NCI-H2107 treated with DMSO at 0.1 percent for 48 hours (cell line): ENCODE measurements around the gene RNF217.

Source experiments
- DNase-seq: peaks from one replicate; lab custom pipeline; 2025; ENCODE audit not compliant: unreplicated experiment; lab: John Stamatoyannopoulos, UW

RNF217 gene

DNA sequence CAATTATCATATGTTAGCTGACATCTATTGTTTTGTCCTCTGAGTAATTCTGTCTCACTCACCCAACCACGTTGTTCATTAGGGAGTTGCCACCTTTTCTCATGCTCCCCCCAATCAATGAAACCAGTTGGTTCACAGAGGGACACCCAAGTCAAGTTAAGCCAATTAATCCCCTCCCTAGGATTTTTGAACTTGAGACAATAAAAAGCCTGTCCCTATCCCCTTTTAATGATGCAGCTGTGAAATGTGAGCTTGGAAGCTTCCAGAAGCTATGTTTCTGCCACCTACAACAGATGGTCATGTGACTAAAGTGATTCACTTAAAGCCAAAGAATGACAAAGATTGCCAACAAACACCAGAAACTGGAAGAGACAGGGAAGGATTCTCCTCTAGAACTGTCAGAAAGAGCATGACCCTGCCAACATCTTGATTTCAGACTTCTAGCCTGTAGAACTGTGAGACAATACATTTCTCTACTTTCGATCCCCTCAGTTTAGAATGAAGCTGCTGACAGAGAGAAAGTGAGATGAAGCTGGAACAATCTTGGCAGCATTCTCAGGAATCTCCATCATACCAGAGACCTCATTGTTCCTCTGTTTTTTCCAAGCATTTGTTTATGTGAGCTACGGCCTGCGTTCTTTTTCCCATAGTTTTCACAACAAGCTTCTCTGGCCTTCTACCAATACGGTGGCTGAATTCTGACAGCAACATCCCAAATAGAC lies 133.5 kb downstream of the RNF217 start:
- DNase-seq = no peak

GRCh38 chr6:125097186-125097585 lies 134.9 kb downstream of the RNF217 start:
- no peak for DNase-seq

GRCh38 chr6:125098253-125098652 lies 136.0 kb downstream of the RNF217 start:
- no peak for DNase-seq

- peak; percentile 58 for DNase-seq
Measured at GRCh38 chr6:125099211-125100073, 137.2 kb downstream of the RNF217 start.

GRCh38 chr6:125100074-125100652 lies 137.9 kb downstream of the RNF217 start:
- no peak for DNase-seq

- no peak for DNase-seq
Measured at GRCh38 chr6:125101128-125101527, 138.9 kb downstream of the RNF217 start.

DNA sequence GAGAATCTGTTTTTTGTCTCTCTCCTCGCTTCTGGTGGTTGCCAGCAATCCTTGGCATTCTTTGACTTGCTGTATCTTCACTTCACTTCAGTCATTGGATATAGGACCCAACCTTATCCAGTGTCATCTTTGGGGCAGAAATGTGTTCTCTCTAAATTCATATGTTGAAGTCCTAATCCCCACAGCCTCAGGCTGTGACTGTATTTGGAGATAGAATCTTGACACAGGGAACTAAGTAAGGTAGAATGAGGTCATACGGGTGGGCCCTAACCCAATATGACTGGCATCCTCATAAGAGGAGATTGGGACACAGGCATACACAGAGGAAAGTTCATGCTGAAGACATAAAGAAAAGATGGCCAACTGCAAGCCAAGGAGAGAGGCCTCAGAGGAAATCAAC lies 139.4 kb downstream of the RNF217 start:
- DNase-seq = no peak

DNA sequence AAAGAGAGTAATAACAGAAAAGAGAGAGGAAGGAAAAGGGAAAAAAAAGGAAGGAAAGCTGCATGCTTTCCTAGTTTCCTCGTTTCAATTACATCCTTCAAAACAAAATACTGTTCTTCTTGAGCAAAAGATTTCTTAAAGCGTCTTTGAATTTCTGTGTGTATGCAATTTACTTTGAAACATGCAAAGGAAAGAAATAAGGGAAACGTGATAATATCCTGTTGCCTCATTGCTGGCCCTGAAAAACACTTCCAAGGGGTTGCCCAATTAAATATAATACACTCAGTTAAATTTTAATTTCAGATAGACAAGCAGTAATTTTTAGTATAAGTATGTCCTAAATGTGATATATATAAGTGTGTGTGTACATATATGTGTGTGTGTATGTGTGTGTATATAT lies 140.2 kb downstream of the RNF217 start:
- no peak for DNase-seq

GRCh38 chr6:125102891-125103290 lies 140.7 kb downstream of the RNF217 start:
- DNase-seq = no peak

GRCh38 chr6:125104425-125104824 lies 142.2 kb downstream of the RNF217 start:
- peak; percentile 66 for DNase-seq

GRCh38 chr6:125107048-125107447 lies 144.8 kb downstream of the RNF217 start:
- no peak for DNase-seq

DNA sequence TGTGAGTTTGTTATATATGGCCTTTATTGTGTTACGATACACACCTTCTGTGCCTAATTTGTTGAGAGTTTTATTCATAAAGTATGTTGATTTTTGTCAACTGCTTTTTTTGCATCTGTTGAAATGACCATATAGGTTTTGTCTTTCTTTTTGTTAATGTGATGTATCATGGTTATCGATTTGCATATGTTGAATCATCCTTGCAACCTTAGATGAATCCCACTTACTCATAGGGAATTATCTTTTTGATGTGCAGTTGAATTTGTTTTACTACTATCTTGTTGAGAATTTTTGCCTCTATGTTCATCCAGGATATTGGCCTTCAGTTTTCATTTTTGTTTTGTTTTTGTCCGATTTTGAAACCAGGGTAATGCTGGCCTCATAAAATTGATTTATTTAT lies 145.7 kb downstream of the RNF217 start:
- DNase-seq = no peak

DNA sequence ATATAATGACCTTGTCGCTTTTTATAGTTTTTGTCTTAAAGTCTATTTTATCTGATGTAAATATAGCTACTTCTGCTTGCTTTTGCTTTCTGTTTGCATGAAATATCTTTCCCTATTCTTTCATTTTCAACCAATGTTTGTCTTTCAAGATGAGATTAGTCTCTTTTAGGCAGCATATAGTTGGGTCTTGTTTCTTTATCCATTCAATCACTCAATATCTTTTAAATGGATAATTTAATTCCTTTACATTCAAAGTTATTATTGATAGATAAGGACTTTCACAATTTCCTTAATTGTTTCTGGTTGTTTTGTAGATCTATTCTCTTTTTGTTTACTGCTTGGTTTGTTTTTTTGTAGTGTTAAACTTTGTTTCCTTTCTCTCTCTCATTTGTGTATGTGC lies 147.8 kb downstream of the RNF217 start:
- DNase-seq = no peak

GRCh38 chr6:125111219-125111983 lies 149.2 kb downstream of the RNF217 start:
- DNase-seq = no peak

DNA sequence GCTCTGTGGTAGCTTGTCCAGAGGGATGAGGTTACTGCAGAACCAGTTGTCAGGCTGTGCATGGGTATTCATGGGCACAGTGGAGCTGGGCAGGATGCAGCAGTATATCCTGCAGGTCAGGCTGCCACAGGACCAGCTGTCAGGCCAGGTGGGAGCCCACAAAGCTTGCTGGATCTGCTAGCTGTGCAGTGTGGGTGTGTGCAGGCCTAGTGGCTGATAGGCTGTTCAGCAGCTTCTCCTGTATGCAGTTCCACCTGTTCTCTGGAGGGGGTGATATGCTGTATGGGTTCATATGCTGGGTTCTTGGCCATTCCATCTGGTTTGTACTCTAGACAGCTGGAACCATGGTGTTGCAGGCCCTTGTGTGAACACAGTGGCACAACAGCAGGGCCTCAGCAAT lies 150.7 kb downstream of the RNF217 start:
- no peak for DNase-seq

GRCh38 chr6:125114248-125114858 lies 152.1 kb downstream of the RNF217 start:
- DNase-seq = peak; percentile 24

DNA sequence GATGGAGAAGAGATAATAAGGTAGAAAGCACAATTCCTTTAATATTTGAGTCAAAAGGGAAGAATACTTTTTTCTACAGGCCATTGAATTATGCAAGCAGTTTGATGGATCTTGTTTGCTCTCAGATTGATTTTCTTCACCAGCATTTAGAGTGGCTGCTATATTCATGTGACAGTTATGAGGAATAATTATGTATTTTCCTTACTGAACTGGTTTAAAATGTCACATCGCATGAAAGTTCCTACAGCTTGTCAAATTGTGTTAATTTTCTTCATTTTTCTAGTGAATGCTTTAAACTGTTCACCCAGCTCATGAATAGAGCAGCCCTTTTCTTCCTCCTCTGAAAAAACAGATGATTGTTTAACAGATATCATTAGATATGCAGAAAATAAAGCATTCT lies 153.9 kb downstream of the RNF217 start:
- DNase-seq = no peak

DNA sequence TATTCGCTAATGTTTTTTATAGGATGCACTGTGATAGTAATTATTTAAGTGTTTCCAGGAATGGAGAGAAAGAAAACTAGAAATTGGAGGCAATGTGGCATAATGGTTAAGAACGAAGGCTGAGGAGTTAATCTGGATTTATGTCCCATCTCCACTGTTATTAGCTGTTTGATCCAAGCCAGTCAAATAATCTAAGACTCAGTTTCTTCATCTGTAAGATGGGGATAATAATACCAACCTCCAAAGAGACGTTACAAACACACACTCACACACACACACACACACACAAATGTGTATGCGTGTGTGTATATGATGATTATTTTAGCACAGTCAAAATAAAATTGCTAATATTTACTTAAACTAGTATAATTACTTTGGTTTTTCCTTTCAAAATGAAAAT lies 154.5 kb downstream of the RNF217 start:
- no peak for DNase-seq

DNA sequence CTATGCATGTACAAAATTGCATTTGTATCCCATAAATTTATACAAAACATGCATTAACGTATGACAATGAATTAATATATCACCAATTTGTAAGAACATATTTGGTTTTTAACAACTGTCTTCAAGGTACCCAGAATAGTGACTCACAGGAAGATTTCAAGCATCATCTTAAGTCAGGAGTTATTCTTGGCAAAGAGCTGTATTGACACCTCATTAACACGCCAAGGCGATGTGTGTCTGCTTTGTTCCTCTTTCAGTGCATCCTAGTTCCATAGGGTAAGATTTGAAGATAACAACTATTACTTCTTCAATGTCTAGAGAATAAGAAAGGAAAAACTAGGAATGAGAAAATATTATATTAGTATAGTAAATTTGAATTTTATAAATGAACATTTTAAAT lies 155.6 kb downstream of the RNF217 start:
- DNase-seq = no peak

DNA sequence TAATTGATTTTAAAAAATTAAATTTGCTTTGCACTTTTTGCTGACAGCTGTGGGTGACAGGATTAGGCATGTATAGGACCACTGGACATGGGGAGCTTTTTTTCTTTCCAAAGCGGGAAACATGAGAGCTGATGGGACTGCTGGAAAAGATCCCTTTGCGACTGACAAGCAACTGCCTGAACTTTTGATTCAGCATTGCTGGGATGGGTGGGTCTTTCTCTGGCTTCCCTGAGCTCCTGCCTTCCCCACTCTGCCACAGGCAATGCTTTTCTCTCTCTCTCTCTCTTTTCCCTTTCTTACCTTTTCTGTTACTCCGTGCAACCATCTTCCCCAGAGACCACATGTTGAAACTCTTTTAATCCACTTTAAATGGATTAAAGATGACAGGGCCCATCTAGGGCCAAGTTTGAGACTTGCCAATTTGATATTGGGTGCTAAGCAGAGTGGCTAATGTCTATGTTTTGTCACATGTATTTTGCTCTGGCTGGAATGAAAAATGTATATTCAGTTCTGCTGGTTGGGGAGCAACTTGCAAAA lies 157.9 kb downstream of the RNF217 start:
- DNase-seq = no peak

- no peak for DNase-seq
Measured at GRCh38 chr6:125121894-125122293, 159.7 kb downstream of the RNF217 start.
